H1 (cell line): ENCODE measurements around the gene CDC123. TPM values are rescaled to one million over a fixed set of nuclear protein-coding genes. Genes with fewer than 3 reads are reported as not detected.
A peak's percentile ranks its signal among the peaks of the same experiment; 100 is the strongest.

Experiments used
- CTCF ChIA-PET: fragments of 300-600 bp; sonication (Branson Sonifier 250); formaldehyde crosslinking; loops from one replicate; lab custom pipeline; 2021; ENCODE audit not compliant: partially characterized antibody; lab: Charles Lee
- POLR2A ChIA-PET: fragments of 300-600 bp; sonication (Branson Sonifier 250); formaldehyde crosslinking; loops from one replicate; lab custom pipeline; 2021; ENCODE audit warnings: inconsistent platforms; ENCODE audit not compliant: partially characterized antibody; lab: Charles Lee
- DNase-seq, 2 experiments: peaks; one replicate each; pipeline versions ENCODE4 v3.0.0 to v3.0.0-alpha.2; 2010 to 2022; ENCODE audit warnings: low spot score in 2 of 2, low read depth in 1 of 2, mixed read lengths in 1 of 2
- FAIRE-seq: peaks from 2 replicates; lab custom pipeline; 2011; peaks lifted over from hg19 to GRCh38; lab: Jason Lieb, UNC
- H2AFZ ChIP-seq: 2 replicates; pipeline ENCODE4 v1.8.1; 2012; ENCODE audit warnings: low read length, inconsistent platforms
- H2AK5ac ChIP-seq: 2 replicates; pipeline ENCODE4 v1.6.1; 2013; ENCODE audit warnings: low read depth, low read length
- H2BK120ac ChIP-seq: replicated peaks from 2 replicates; pipeline ENCODE3; 2013; ENCODE audit warnings: low read depth, low read length, inconsistent platforms
- H2BK12ac ChIP-seq: 2 replicates; pipeline ENCODE4 v1.6.1; 2013; ENCODE audit warnings: low read depth, low read length
- H2BK15ac ChIP-seq: 2 replicates; pipeline ENCODE4 v1.6.1; 2013; ENCODE audit warnings: low read length
- H2BK20ac ChIP-seq: 2 replicates; pipeline ENCODE4 v1.6.1; 2013; ENCODE audit warnings: low read length
- H2BK5ac ChIP-seq: 2 replicates; pipeline ENCODE4 v1.6.1; 2013; ENCODE audit warnings: low read depth, low read length
- H3K14ac ChIP-seq: 2 replicates; pipeline ENCODE4 v1.6.1; 2013; ENCODE audit warnings: inconsistent platforms; ENCODE audit not compliant: insufficient read length
- H3K18ac ChIP-seq: 2 replicates; pipeline ENCODE4 v1.6.1; 2013; ENCODE audit warnings: low read length; ENCODE audit errors: extremely low read depth
- H3K23ac ChIP-seq: 2 replicates; pipeline ENCODE4 v1.6.1; 2013; ENCODE audit warnings: inconsistent platforms; ENCODE audit not compliant: insufficient read length
- H3K23me2 ChIP-seq: 2 replicates; pipeline ENCODE4 v1.6.1; 2013; ENCODE audit warnings: low read depth, low read length
- H3K27ac ChIP-seq: 2 replicates; pipeline ENCODE4 v1.6.1; 2011; ENCODE audit warnings: low read depth, low read length, inconsistent platforms
- H3K27me3 ChIP-seq, 4 experiments: replicated peaks in 1 of 4; 1 replicate in 1 of 4; 2 replicates in 3 of 4; pipeline versions ENCODE4 v1.6.1 to v1.8.1; 2011 to 2013; ENCODE audit warnings: low read length in 3 of 4, mild to moderate bottlenecking in 3 of 4, inconsistent platforms in 2 of 4, mixed read lengths in 2 of 4, moderate library complexity in 1 of 4; ENCODE audit not compliant: control insufficient read depth in 3 of 4, insufficient read depth in 3 of 4; ENCODE audit errors: extremely low read depth in 1 of 4
- H3K36me3 ChIP-seq, 4 experiments: 2 replicates each; pipeline versions ENCODE4 v1.6.1 to v1.8.1; 2011 to 2013; ENCODE audit warnings: mild to moderate bottlenecking in 4 of 4, low read length in 3 of 4, moderate library complexity in 2 of 4, control low read depth in 1 of 4, inconsistent platforms in 1 of 4; ENCODE audit not compliant: insufficient read depth in 4 of 4, control insufficient read depth in 2 of 4
- H3K4ac ChIP-seq: replicated peaks from 2 replicates; pipeline ENCODE3; 2013; ENCODE audit warnings: low read length, low read depth, mixed read lengths, inconsistent platforms; ENCODE audit not compliant: insufficient read length
- H3K4me1 ChIP-seq, 4 experiments: replicated peaks in 1 of 4; 1 replicate in 1 of 4; 2 replicates in 3 of 4; pipeline versions ENCODE4 v1.6.1 to v1.8.1; 2011 to 2013; ENCODE audit warnings: low read length in 3 of 4, inconsistent platforms in 2 of 4, mixed read lengths in 1 of 4; ENCODE audit not compliant: insufficient read depth in 4 of 4, control insufficient read depth in 3 of 4
- H3K4me2 ChIP-seq, 2 experiments: 2 replicates each; pipeline versions ENCODE4 v1.6.1 to v1.8.1; 2011 to 2013; ENCODE audit warnings: low read depth in 2 of 2, low read length in 2 of 2, control low read depth in 1 of 2, inconsistent platforms in 1 of 2, mild to moderate bottlenecking in 1 of 2; ENCODE audit not compliant: insufficient read depth in 1 of 2
- H3K4me3 ChIP-seq, 4 experiments: fragments of 200-600, 300-600 bp in 1 of 4; sonication (generic), shearing (Covaris generic), sonication (Bioruptor Twin) in 1 of 4; 2 replicates each; pipeline versions ENCODE4 v1.5.1 to v1.8.1; 2011 to 2016; ENCODE audit warnings: low read length in 4 of 4, low read depth in 3 of 4, control low read depth in 2 of 4, inconsistent platforms in 2 of 4, mild to moderate bottlenecking in 2 of 4, mixed read lengths in 1 of 4, moderate library complexity in 1 of 4; ENCODE audit not compliant: insufficient read depth in 2 of 4; ENCODE audit errors: extremely low read depth in 1 of 4
- H3K56ac ChIP-seq: replicated peaks from 2 replicates; pipeline ENCODE3; 2013; ENCODE audit warnings: low read depth, mild to moderate bottlenecking, mixed read lengths, low read length, inconsistent platforms; ENCODE audit not compliant: insufficient read length
- H3K79me1 ChIP-seq: 2 replicates; pipeline ENCODE4 v1.6.1; 2013; ENCODE audit warnings: low read depth, low read length, control low read depth
- H3K79me2 ChIP-seq, 2 experiments: 2 replicates each; pipeline versions ENCODE4 v1.6.1 to v1.8.1; 2012 to 2013; ENCODE audit warnings: low read length in 2 of 2, mild to moderate bottlenecking in 2 of 2, inconsistent platforms in 1 of 2; ENCODE audit not compliant: insufficient read depth in 2 of 2, control insufficient read depth in 1 of 2
- H3K9ac ChIP-seq, 4 experiments: replicated peaks in 1 of 4; 1 replicate in 1 of 4; 2 replicates in 3 of 4; pipeline versions ENCODE4 v1.6.1 to v1.8.1; 2011 to 2013; ENCODE audit warnings: low read depth in 3 of 4, low read length in 3 of 4, control low read depth in 2 of 4, mild to moderate bottlenecking in 2 of 4, moderate library complexity in 2 of 4, inconsistent platforms in 1 of 4; ENCODE audit errors: extremely low read depth in 1 of 4
- H3K9me3 ChIP-seq, 2 experiments: 2 replicates each; pipeline versions ENCODE4 v1.6.1 to v1.8.1; 2012 to 2013; ENCODE audit warnings: mild to moderate bottlenecking in 2 of 2, moderate library complexity in 2 of 2, control low read depth in 1 of 2, inconsistent platforms in 1 of 2, low read depth in 1 of 2, low read length in 1 of 2, mixed read lengths in 1 of 2; ENCODE audit not compliant: insufficient read depth in 2 of 2
- H4K20me1 ChIP-seq, 2 experiments: replicated peaks in 1 of 2; 2 replicates each; pipeline versions ENCODE3 to v1.8.1; 2011 to 2013; ENCODE audit warnings: inconsistent platforms in 2 of 2, low read length in 2 of 2, mild to moderate bottlenecking in 1 of 2; ENCODE audit not compliant: insufficient read depth in 2 of 2, control insufficient read depth in 1 of 2
- H4K5ac ChIP-seq: 2 replicates; pipeline ENCODE4 v1.6.1; 2013; ENCODE audit warnings: low read length, low read depth, mixed read lengths, inconsistent platforms; ENCODE audit not compliant: insufficient read length
- H4K8ac ChIP-seq: 2 replicates; pipeline ENCODE4 v1.8.0; 2013; ENCODE audit warnings: mild to moderate bottlenecking, moderate library complexity, low read length, inconsistent platforms; ENCODE audit not compliant: insufficient read depth; ENCODE audit errors: extremely low read depth
- H4K91ac ChIP-seq: replicated peaks from 2 replicates; pipeline ENCODE3; 2013; ENCODE audit warnings: low read length, mixed read lengths, inconsistent platforms; ENCODE audit not compliant: insufficient read length
- CHD1 ChIP-seq: IDR thresholded peaks from 2 replicates; pipeline ENCODE4 v1.6.1; 2012; ENCODE audit warnings: low read depth, low read length, improper control_type of control experiment
- CREB1 ChIP-seq: IDR thresholded peaks from 2 replicates; pipeline ENCODE4 v1.6.1; 2012; ENCODE audit warnings: inconsistent platforms
- EZH2 ChIP-seq: fragments of 200-600 bp; sonication (generic); IDR thresholded peaks from 2 replicates; pipeline ENCODE4 v1.7.1; 2012; ENCODE audit warnings: low read depth, mild to moderate bottlenecking, moderate library complexity, low read length, inconsistent platforms; ENCODE audit not compliant: severe bottlenecking
- GABPA ChIP-seq: IDR thresholded peaks from 2 replicates; pipeline ENCODE4 v1.6.1; 2011; ENCODE audit warnings: mild to moderate bottlenecking, low read length, moderate library complexity, borderline replicate concordance; ENCODE audit not compliant: insufficient read depth
- GTF2F1 ChIP-seq: IDR thresholded peaks from 2 replicates; pipeline ENCODE4 v1.6.1; 2012; ENCODE audit warnings: low read depth, low read length, improper control_type of control experiment, borderline replicate concordance
- KDM4A ChIP-seq: IDR thresholded peaks from one replicate; pipeline ENCODE4 v1.7.1; 2012; ENCODE audit warnings: low read depth, mild to moderate bottlenecking, moderate library complexity, low read length, inconsistent platforms; ENCODE audit not compliant: severe bottlenecking
- KDM5A ChIP-seq: fragments of 200-600 bp; IDR thresholded peaks from 2 replicates; pipeline ENCODE4 v1.7.1; 2012; ENCODE audit warnings: mild to moderate bottlenecking, low read length, inconsistent platforms, mixed read lengths
- MAFK ChIP-seq: IDR thresholded peaks from 2 replicates; pipeline ENCODE4 v1.6.1; 2012; ENCODE audit warnings: low read depth, mild to moderate bottlenecking, improper control_type of control experiment, low read length
- PHF8 ChIP-seq: fragments of 200-600 bp; sonication (generic); conservative IDR thresholded peaks from 2 replicates; pipeline ENCODE4 v1.7.1; 2012; ENCODE audit warnings: low read depth, mild to moderate bottlenecking, inconsistent platforms, low read length, moderate library complexity
- POLR2AphosphoS5 ChIP-seq: IDR thresholded peaks from 2 replicates; pipeline ENCODE4 v1.6.1; 2011; ENCODE audit warnings: low read depth, low read length
- RFX5 ChIP-seq: IDR thresholded peaks from 2 replicates; pipeline ENCODE4 v1.6.1; 2011; ENCODE audit warnings: low read depth, low read length, improper control_type of control experiment, borderline replicate concordance
- RXRA ChIP-seq: IDR thresholded peaks from 2 replicates; pipeline ENCODE4 v1.6.1; 2011; ENCODE audit warnings: low read depth, mild to moderate bottlenecking, low read length, moderate library complexity; ENCODE audit not compliant: insufficient read depth
- SIRT6 ChIP-seq: IDR thresholded peaks from one replicate; pipeline ENCODE4 v1.7.1; 2012; ENCODE audit warnings: low read length, inconsistent platforms
- WGBS, 2 experiments: shearing (Covaris generic) in 1 of 2; methylation state at CpG; one replicate each; pipeline versions ENCODE4 v1.1.6 to v1.1.7; 2013 to 2015; ENCODE audit warnings: low lambda C conversion rate in 2 of 2, mixed read lengths in 2 of 2, inconsistent platforms in 1 of 2, low coverage in 1 of 2, missing lambda C conversion rate in 1 of 2; ENCODE audit not compliant: insufficient replicate concordance in 2 of 2, insufficient coverage in 1 of 2, insufficient read length in 1 of 2; ENCODE audit errors: extremely low coverage in 1 of 2, missing lambda C conversion rate in 1 of 2; 5-methylcytosine and 5-hydroxymethylcytosine counted together
- polyA plus RNA-seq, 7 experiments: library from polyadenylated mRNA; depleted of rRNA in 3 of 7; stranded (reverse) in 5 of 7; unstranded in 2 of 7; fragments of >200 nt in 5 of 7; fragments of 200-250 nt in 2 of 7; gene quantifications; 1 replicate in 5 of 7; 2 replicates in 1 of 7; 4 replicates in 1 of 7; pipeline versions ENCODE4 v1.2.1 to v1.2.3, GENCODE V29; 2011 to 2013; ENCODE audit warnings: missing spikeins in 2 of 7, mixed read lengths in 2 of 7
- total RNA-seq: library from RNA; stranded (reverse); fragmentation: NEBNext Ultra II Directional; extraction: Animal tissue kit (Norgen Biotek cat#: 25700); gene quantifications from 2 replicates; pipeline ENCODE4 v1.2.1, GENCODE V29; 2021

The CDC123 gene
- total and polyA plus RNA-seq, 2 of the 8 experiments (the other 6 are each of a cell fraction or from before 2014, with no cell fraction given): 115 to 202 TPM

- Histone ChIP-seq H2BK120ac (no peak overlapping the region), H3K27me3 (no peaks in the 10 kb centered on the region), H3K36me3 (peaks cover 3 to 46% (median 24%) of the 10 kb centered on the region in 4 experiments; a peak in 7 of 8 replicates), H2BK20ac (no peak overlapping the region), H3K79me1 (no peaks in the 10 kb centered on the region), H3K9me3 (no peaks in the 10 kb centered on the region), H4K20me1 (no peaks in the 10 kb centered on the region), H3K4me1 (peaks cover 3 to 17% (median 11%) of the 10 kb centered on the region in 4 experiments; a peak in 5 of 7 replicates), H2AFZ (no peak overlapping the region), H2AK5ac (no peak overlapping the region), H4K91ac (no peak overlapping the region), H2BK15ac (no peak overlapping the region), H3K4ac (no peak overlapping the region), H2BK5ac (no peak overlapping the region), H3K4me3 (no peak overlapping the region), H3K4me2 (peak overlapping the region in 1 of 2 experiments; percentile 58; a peak in 1 of 4 replicates), H2BK12ac (no peak overlapping the region), H4K5ac (no peak overlapping the region), H3K18ac (no peak overlapping the region), H3K9ac (no peak overlapping the region), H3K56ac (no peak overlapping the region), H3K27ac (0 out of 2 replicates have a peak overlapping the region, but pooled peaks have one; percentile 2), H3K79me2 (0 out of 4 replicates have a peak, but pooled peaks cover 0 to 3% of the 10 kb centered on the region in 2 experiments), H4K8ac (no peak overlapping the region), H3K23ac (no peak overlapping the region), H3K14ac (no peak overlapping the region), H3K23me2 (no peaks in the 10 kb centered on the region)
- ChIA-PET CTCF (interaction anchor here (0.8 to 1.8 kb wide), 3 partner anchors 11 to 722 kb away, joined by 3 to 9 read pairs (median 4); no protein-coding TSS in a partner anchor), POLR2A (interaction anchor here (1.3 to 4.4 kb wide), 6 partner anchors 8 to 18 kb away, joined by 3 to 28 read pairs (median 7); partner anchors contain the start of genes CDC123 and NUDT5)
- FAIRE-seq: no peak
- WGBS, 2 experiments: 91% methylated on average over 4 of the region's 4 CpGs; no CpG with 5 or more reads in 1 of the 2 experiments
- no peak for DNase-seq
- TF ChIP-seq EZH2 (no peak), SIRT6 (no peak), PHF8 (no peak), MAFK (no peak), CREB1 (no peak), GABPA (no peak), RXRA (no peak), RFX5 (no peak), POLR2AphosphoS5 (no peak), KDM4A (no peak), KDM5A (no peak), GTF2F1 (no peak), CHD1 (no peak)
Measured at GRCh38 chr10:12179606-12180170, 16.3 kb upstream of the CDC123 start.
